Retinal pigment epithelial cell (primary cell): ENCODE data around the gene RGS6.

ENCODE experiments used
- DNase-seq: peaks from one replicate; pipeline ENCODE4 v3.0.0-alpha.2; 2010; ENCODE audit warnings: low read depth
- H3K4me3 ChIP-seq: 2 replicates; pipeline ENCODE4 v1.5.1; 2011; ENCODE audit warnings: mild to moderate bottlenecking, low read length, control low read depth, moderate library complexity
- CTCF ChIP-seq: conservative IDR thresholded peaks from 2 replicates; pipeline ENCODE4 v1.5.1; 2011; ENCODE audit warnings: low read depth, low read length, control low read depth, inconsistent platforms

RGS6 gene

GRCh38 chr14:72439707-72440106 lies 507.5 kb downstream of the RGS6 start:
- no peak for TF ChIP-seq CTCF
- DNase-seq: no peak
- H3K4me3 ChIP-seq: no peak overlapping the region

- no peak overlapping the region for H3K4me3 ChIP-seq
- no peak for DNase-seq
- TF ChIP-seq CTCF: no peak
These were observed 511.0 kb downstream of the RGS6 start for GRCh38 chr14:72443256-72443655.

- no peak for DNase-seq
- no peak overlapping the region for H3K4me3 ChIP-seq
- no peak for TF ChIP-seq CTCF
These were observed 511.8 kb downstream of the RGS6 start for GRCh38 chr14:72443991-72444441.

GRCh38 chr14:72444701-72445100 lies 512.5 kb downstream of the RGS6 start:
- H3K4me3 ChIP-seq: no peak overlapping the region
- TF ChIP-seq CTCF: no peak
- DNase-seq: peak; percentile 34

GRCh38 chr14:72448212-72448611 lies 516.0 kb downstream of the RGS6 start:
- H3K4me3 ChIP-seq: no peak overlapping the region
- DNase-seq: no peak
- TF ChIP-seq CTCF: no peak

- no peak for TF ChIP-seq CTCF
- DNase-seq: no peak
These were observed 518.3 kb downstream of the RGS6 start for GRCh38 chr14:72450473-72451044.

More at GRCh38 chr14:72450473-72451044, 518.3 kb downstream of the RGS6 start:
- H3K4me3 ChIP-seq: no peak overlapping the region
